ENCODE data around the gene DUSP8.

The DUSP8 gene

DNA sequence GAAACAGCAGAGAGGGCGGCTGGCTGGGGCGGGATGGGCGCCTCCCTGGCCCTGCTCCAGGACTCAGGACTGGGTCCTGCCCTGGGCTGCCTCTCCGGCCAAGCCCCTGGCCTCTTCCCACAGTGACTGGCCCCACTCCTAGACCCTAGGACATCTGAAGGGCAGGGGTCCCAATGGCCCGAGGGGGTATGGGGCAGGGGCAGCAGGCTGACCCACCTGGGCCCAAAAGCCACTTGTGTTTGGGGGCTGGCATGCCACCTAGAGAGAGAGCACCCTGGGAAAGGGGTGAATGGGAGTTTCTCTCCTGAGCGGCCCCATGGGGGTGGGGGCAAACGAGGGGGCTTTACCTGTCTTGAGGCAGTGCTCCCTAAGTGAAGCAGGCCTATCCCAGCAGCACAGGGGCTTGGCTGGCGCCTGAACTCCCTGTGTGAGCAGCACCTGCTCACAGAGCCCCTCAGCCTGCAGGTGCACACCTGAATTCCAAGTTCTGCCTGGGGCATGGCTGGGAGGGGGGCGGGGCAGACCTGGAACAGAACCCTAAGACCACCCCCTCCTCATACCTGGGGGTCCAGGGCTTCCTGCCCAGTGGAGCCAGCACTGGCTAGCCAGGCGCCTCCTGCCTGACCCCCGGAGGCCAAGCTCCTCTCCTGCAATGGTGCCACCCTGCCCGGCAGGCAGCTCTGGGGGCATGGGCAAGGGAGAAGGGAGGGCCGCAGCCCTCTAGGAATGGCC is 16.9 kb downstream of the DUSP8 start:
- DNase-seq = no peak

DNA sequence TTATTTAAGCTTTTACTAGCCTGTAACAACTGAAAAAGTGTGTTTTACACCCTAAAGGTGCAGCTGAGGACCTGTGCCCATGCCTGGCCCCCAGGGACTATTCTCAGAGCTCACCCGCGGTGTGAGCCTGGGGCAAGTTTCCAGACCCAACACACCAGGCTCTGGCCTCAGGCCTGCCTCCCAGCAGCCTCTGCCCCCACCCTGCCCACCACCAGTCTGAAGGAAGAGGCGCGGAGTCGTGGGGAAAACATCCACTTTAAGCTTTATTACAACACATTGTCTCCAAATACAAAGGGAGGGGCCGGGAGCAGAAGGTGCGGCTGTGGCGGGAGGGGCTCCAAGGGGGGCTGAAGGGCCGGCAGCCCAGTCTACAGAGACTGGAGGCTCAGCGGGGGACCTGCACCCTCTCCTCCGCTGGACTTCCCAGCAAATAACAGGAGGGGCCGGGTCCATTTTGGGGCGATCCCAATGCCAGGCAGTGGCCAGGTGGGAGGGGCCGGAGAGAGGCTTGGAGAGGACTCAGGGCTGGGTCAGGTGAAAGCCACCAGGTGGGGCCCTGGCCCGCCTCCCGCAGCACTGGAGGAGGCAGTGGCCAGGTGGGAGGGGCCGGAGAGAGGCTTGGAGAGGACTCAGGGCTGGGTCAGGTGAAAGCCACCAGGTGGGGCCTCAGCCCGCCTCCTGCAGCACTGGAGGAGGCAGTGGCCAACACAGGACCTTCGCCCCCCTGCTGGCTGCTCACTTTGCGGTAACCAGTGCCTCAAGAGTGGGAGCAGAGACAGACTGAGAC is 18.1 kb downstream of the DUSP8 start:
- no peak for DNase-seq

DNA sequence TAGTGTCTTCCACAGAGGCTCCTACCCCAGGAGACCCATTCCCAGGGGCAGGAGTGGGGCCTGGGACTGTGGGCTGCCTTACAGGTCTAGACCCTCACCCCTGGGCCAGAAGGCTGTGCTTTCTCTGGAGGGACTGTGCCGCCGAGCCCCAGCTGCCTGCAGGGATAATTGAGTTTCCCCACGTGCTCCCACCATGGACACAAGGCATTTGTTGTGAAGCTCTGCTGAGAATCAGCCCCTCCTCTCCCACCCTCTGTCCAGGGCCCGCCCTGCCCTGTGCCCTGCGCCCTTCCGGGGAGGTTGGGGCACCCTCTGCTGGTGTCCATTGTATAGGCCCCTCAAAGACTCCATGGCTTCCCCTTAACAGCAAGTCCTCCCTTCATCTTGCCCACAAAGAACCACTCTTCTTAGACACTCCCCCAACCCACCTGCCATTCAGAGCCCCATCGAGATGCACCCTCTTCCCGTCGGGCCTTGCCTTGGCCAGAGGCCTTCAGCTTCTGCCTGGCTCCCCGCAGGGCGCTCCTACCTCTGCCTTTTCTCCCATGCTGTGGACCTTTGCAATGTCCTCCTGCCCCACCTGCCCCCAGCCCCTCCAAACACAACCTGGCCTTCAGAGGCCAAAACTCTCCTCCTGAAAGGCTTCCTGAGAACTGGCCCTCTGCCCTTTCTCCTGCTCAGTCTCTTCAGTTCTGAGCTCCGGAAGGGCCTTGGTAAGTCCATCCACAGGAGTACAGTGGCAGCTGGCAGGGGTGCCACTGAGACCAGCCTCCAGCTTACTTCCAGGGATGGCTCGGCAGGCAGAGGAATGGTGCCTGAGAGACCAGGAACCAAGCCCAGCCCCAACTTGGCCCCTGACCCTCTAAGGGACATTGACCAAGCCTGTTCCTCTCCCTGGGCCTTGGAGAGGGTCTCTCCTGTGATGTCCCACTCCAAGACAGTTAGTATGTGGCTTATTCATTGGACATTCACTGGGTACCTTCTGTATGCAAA is 22.4 kb downstream of the DUSP8 start:
- DNase-seq = peak in 32 of 56 donors; percentile 30 to 75 (median 60)

DNA sequence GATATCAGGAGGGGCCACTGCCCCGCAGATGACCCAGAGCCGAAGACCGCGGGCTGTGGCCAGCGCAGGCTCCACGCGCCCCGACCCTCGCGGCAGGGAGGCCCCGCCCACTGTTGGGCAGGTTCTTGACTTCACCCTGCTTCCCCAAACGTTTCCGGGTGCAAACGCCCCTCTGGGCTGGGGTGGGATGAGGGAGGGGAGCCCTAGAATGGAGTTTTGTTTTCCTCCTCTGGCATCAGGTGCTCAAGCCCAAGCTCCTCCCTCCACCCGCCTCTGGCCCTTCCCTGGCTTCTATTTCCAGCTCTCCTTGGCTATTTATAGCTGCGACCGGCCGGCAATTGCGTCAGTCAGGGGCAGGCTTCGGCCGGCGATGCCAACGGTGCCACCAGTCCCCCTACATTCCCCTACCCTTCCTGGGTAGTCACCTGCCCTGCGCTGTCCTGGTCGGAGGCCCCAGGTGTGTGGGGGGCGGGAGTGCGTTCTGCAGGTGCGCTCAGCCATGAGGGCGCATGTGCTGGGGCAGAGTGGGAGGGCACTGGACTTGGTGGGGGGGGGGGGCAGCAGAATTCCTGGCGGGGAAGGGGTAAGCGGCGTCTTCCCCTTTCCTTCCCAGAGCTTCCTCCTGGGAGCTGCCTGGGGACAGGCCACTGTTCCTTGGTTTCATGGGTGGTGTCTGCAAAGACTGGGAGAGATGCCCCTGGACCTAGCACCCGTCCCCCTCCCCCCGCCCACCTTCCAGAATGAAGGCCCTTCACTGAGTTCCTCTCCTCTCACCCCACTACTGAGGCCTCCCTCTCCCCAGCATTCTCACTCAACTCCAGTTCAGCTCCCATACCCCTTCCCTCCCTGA is 23.6 kb downstream of the DUSP8 start:
- DNase-seq = peak in 20 of 56 donors; percentile 17 to 78 (median 52)

DNA sequence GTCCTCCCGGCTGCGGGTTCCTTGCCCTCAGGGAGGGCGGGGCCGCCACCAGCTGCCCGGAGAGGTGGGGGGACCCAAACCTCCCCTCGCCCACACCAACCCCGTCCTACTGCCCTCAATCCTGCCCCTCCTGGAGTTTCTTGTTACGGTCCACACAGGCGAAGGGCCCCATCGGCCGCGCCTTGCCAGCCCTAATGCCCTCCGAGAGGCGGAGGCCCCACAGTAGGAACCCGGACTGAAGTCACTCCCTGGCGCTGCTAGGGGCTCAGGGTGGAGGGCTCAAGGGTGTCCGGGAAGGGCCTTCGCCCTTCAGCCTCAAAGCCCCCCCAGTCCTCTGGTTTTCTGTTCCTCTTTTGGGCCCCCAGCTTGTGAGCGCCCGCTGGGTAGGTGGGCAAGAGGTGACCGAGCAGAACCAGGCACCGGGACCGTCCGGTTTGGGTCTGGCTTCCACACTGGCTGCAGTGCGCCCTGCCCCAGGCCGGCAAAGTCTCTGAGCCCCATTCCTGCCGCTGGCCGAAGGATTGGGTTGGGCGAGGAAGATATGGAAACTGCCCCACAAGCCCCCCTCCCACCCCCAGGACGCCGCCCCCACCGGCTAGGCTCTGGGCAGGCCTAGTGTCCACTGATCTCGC is 24.5 kb downstream of the DUSP8 start:
- DNase-seq = no peak

DNA sequence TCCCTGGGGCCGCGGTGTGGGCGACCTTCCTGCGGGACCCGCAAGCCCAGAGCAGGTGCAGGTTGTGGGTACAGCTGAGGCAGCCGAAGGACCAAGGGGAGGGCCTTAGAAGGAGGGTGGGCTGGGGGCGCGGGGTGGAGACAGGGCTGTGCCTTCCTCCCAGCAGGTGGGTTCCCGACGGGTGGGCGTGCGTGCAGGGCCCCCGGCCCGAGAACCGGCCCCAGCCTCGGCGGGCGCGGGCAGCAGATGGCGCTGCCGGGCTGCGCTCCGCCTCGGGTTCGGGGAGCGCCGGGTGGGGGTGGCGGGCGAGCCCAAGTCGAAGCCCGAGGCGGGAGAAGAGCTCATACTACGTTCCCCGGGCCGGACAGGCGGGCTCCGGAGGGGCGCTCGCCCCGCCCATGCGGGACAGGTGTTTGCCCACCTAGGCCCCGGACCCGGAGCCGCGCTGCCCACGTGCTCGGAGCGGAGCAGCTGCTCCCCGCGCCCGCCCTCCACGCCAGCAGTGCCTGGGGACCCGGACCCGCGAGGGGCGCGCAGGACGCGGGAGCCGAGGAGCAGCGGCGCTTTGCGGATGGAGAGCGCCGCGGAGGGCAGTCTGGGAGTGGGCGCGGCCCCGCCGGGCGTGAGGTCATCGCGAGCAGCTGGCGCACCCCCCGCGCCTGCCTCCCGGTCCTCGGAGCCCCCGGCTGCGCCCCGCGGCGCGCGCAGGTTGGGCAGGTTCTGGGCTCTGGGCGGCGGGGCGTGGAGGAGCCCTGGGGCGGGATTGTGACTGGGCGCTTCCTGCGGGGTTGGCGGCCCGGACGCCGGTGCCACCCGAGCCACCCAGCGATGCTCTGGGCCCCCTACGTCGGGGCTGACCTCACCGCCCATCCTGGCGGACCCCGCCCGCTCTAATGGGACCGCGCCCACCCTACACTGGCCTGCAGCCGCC is 25.3 kb downstream of the DUSP8 start:
- DNase-seq = peak in 15 of 56 donors; percentile 23 to 65 (median 38)

DNA sequence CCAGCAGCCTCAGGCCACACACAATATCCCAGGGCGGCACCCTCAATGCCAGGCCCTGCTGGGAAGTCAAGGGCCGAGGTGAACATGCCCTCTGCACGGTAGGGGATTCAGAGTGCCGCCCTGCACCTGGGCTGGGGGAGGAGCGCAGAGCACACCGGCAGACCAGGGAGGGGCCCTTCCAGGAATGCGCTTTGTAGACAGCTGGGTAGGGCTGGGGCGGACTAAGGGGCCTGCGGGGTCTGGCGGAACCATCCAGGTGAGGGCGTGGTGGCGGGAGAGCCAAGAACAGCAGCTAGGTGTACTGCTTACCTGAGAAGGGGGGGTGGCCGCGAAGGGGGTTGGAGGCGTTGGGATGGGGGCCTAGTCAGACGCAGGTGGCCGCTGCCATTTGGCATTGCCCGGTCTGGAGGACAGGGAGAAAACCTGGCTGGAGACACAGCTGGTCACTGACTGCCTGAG is 26.0 kb downstream of the DUSP8 start:
- DNase-seq = no peak

DNA sequence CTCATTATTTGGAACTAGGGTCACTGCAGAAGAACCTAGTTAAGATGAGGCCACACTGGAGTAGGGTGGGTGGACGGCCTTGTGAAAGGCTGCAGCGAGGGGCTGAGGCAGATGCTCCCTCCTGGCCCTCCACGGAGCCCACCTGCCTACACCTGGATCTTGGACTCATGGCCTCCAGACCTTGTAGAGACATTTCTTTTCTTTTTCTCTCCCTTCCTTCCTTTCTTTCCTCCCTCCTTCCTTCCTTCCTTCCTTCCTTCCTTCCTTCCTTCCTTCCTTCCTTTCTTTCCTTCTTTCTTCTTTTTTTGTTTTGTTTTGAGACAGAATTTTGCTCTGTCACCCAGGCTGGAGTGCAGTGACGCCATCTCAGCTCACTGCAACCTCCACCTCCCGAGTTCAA is 26.6 kb downstream of the DUSP8 start:
- DNase-seq = no peak

DNA sequence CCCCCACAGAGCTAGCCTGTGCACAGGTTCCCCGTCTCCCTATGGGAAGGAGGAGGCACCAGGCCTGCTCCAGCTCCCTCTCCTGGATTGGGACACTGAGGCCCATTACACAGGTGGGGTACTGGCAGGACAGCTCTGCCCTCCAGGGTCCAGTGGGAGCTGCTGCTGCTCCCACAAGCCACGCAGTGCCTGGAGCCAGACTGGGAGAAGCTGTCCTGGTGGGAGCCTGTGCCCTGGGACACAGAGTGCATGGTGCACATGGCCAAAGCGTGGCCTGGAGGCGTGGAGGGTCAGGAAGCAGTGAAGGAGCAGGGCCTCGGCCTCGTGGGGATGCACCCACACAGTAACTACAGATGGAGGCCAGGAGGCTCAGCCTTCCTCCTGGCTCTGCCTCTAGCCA is 27.5 kb downstream of the DUSP8 start:
- DNase-seq = no peak

DNA sequence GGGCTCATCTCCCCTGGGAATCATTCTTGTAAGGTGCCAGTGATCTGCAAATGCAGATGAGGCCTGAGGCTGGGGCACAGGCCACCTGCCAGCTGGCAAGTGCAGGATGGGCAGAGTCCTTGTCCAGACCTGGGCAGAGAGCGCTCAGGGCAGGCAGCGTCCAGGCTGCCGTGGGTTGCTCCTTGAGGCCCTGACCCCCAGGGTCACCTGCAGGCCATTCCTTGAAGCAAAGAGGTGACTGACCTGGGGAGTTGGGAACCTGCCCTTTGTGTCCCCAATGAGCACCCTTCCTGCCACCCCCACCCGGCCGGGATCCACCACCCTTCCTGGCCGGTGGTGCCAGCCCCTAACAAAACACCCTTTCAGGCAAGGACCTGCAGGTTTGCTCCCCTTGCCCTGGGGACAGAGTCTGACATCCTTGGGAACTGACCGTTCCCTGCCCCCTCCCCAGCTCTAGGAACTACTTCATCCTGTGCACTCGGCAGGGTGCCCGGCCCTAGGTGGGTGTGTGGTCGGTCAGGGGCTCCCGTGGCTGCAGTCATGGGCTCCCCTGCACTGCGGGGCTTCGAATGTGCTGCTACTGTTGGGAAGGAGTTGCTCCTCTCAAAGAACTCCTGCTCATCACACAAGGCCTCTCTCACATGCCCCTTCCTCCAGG is 28.3 kb downstream of the DUSP8 start:
- DNase-seq = no peak

DNA sequence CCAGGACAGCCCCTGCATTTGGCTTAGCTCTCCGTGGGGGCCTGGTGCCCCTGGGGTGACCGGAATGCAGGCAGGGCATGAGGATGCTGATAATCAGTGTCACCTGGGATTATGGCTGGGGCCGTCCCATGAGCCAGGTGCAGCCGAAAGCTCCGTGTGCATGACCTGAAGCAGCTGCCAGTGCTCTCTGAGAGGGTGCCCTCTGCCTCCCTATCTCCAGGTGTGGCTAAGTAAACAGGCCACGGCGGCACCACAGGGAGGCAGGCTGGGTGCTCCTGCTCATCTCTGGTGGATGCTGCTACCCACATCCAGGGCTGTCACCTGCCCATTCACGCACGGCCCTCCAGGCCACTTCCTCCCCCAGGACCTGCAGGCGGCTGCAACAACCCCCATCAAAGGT is 29.8 kb downstream of the DUSP8 start:
- DNase-seq = no peak

DNA sequence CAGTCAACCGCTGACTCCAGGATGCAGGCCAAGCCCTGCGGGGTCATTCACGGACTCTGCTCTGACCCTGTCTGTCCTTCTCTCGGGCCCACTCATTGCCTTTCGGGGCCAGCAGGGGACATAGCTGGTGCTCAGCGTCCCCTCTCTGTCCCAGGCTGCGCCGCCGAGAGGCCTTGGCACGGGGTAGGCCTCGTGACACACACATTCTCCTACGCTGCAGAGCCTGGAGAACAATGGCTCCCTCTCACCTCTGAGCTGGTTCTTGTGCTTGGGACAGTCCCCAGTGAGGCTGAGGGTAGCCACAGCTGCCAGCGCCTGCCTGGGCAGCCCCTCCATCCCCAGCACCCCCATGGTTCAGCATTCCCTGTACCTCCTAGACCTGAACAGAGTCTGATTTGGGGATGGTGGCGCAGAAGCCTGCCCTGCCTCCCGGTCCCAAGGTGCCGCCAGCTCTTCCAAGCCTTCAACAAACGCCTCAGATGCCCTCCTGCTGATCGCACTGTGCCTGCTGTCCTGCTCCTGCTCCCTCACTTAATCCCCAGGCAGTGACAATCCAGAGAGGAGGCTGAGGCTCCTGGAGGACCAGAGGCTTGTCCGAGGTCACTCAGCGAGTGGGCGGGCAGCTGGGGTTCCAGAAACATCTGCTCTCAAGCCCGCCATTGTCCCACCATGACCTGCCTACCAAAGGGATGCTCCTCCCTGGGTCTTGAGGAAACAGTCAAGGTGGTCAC is 30.4 kb downstream of the DUSP8 start:
- peak in 43 of 56 donors; percentile 26 to 90 (median 66) for DNase-seq

DNA sequence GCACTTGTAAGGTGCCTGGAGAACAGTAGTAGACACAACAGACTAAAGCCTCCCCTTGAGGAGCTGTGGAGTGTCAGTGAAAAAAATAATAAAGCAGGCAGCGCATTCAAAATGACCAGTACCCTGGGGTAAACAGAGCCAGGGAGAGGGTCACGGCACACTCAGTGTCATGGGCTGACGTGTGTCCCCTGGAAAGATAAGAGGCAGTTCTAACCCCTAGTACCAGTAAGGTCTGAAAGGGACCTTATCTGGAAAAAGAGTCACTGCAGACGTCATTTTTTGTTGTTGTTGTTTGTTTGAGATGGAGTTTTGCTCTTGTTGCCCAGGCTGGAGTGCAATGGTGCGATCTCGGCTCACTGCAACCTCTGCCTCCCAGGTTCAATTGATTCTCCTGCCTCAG is 32.0 kb downstream of the DUSP8 start:
- no peak for DNase-seq

DNA sequence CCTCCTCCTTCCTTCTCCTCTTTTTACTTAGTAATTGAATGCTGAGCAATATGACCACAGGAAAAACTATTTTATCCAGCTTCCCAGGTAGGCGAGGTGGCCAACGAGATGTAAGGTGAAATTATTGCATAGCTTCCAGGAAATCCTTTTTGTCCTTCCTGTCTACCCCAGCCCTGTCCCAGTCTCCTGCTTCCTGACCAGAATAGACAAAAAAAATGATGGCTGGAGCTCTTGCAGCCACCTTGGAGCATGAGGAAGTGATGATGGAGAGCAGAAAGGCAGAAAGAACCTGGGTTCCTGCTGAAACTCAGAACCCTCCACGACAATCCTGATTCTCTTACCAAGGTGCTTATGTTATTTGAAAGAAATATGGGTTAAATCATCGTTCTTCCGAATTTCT is 33.9 kb downstream of the DUSP8 start:
- DNase-seq = no peak

DNA sequence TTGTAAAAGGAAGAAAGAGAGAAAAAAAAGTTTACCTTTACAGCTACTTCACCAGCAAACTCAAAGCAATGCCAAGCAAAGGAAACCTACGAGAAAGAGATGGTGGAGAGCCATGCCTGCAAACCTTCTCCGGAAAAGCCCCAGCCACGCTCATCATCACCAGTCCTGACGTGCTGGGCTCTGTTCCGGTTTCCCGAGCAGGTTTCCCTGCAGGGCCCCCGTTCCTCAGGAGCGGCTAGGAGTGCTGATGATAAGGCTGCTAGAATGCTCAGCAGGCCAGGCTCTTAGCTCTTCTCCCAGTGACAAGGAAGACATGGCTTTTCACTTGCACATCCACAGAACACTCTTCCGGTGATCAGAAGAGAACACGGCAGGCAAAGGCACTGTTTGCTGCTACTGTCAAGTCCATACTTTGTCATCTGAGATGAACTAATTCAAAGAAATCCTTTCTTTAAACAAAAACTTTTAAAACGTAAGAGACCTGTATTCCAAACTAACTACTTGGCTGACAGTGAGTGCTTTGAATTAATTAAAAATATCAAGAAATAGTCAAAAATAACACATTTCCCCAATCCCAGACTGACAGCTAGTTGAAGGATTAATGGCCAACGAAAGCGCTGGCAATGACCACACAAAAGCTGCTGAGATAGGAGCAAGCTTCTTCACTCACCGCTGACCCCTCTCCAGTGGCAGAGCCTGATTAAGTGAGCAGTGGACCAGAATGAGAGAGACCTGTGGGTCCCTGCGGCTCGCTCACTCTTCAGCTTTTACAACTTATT is 35.8 kb downstream of the DUSP8 start:
- DNase-seq = no peak

DNA sequence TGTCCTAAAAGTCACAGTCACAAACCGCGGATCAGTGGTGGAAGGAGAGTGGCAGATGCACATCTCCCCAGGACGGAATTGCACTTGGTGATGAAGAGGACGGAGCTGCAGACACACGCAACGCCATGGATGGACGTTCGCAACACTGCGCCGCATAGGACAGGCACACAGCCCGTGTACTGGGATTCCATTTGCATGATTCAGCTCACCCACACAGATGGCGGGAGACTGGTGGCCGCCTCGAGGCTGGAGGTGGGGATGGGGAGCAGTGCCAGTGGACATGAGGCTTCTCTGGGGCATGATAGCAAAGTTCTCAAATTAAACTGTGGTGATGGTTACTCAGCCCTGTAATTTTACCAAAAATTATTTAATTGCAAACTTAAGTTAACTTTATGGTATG is 37.4 kb downstream of the DUSP8 start:
- DNase-seq = no peak

DNA sequence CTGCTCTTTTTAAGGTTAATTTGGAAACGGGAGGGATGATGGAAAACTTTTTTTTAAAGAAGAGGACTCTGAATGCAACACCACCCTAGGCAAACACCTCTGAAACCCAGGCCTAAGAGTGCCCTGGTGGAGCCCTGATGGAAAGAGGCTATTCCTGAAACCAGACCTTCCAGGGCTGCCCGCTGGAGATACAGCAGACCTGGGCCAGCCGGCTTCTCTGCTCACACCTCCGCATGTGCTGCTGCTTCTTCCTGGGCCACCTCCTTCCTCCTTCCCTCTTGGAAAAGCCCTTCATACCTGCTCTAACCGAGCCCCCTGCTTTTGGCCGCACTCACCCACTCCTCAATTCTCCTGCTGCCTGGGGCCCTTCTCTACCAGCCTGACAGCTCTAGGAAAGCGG is 37.9 kb downstream of the DUSP8 start:
- DNase-seq = no peak

Measured in amygdala (tissue), 56 donors.